IMR-90 (cell line): ENCODE measurements around the gene RYR2. TPM values are rescaled to one million over a fixed set of nuclear protein-coding genes. Genes with fewer than 3 reads are reported as not detected.

Experiments used
- ATAC-seq: fragments of 200-7000 bp; cut with Tn5 transposase; 2 replicates; pipeline ENCODE4 v1.9.1; 2020; ENCODE audit warnings: low read depth, mild to moderate bottlenecking, moderate library complexity
- BruUV-seq: library from RNA; stranded (reverse); fragments of 400-500 nt; replicated peaks from 2 replicates; lab custom pipeline; 2021; lab: Mats Ljungman, UMichigan
- CTCF ChIA-PET: fragments of 300-600 bp; formaldehyde crosslinking; extraction: SDS; loops from one replicate; lab custom pipeline; 2021; ENCODE audit warnings: antibody characterized with exemption; lab: Yijun Ruan, JAX
- POLR2A ChIA-PET: fragments of 300-600 bp; sonication (Branson Sonifier 250); formaldehyde crosslinking; loops from one replicate; lab custom pipeline; 2022; ENCODE audit warnings: antibody characterized with exemption; ENCODE audit not compliant: unreplicated experiment; lab: Charles Lee
- DNase-seq: peaks from one replicate; pipeline ENCODE4 v3.0.0; 2013
- H2AFZ ChIP-seq: replicated peaks from 2 replicates; pipeline ENCODE3; 2013; ENCODE audit warnings: low read length, mild to moderate bottlenecking; ENCODE audit not compliant: poor library complexity
- H2AK5ac ChIP-seq: 2 replicates; pipeline ENCODE4 v1.6.1; 2013; ENCODE audit warnings: low read depth, low read length, inconsistent platforms
- H2AK9ac ChIP-seq: replicated peaks from 2 replicates; pipeline ENCODE3; 2013; ENCODE audit warnings: mild to moderate bottlenecking, low read depth, low read length, moderate library complexity; ENCODE audit not compliant: poor library complexity
- H2BK120ac ChIP-seq: 2 replicates; pipeline ENCODE4 v1.6.1; 2013; ENCODE audit warnings: low read depth, low read length, inconsistent platforms
- H2BK15ac ChIP-seq: 3 replicates; pipeline ENCODE4 v1.6.1; 2013; ENCODE audit warnings: low read depth, low read length, inconsistent platforms
- H2BK20ac ChIP-seq: 2 replicates; pipeline ENCODE4 v1.6.1; 2013; ENCODE audit warnings: low read depth, mild to moderate bottlenecking, inconsistent platforms, low read length, moderate library complexity
- H2BK5ac ChIP-seq: 2 replicates; pipeline ENCODE4 v1.6.1; 2013; ENCODE audit warnings: mild to moderate bottlenecking, low read depth, low read length, inconsistent platforms; ENCODE audit not compliant: poor library complexity, severe bottlenecking
- H3K14ac ChIP-seq: replicated peaks from 2 replicates; pipeline ENCODE4 v1.6.1; 2013; ENCODE audit warnings: low read depth, low read length, inconsistent platforms
- H3K18ac ChIP-seq: 2 replicates; pipeline ENCODE4 v1.6.1; 2013; ENCODE audit warnings: low read depth, low read length, control low read depth
- H3K23ac ChIP-seq: 2 replicates; pipeline ENCODE4 v1.6.1; 2013; ENCODE audit warnings: low read depth, low read length, inconsistent platforms
- H3K27ac ChIP-seq: 2 replicates; pipeline ENCODE4 v1.5.1; 2013; ENCODE audit warnings: mild to moderate bottlenecking, control low read depth, low read length; ENCODE audit not compliant: insufficient read depth
- H3K27me3 ChIP-seq: 2 replicates; pipeline ENCODE4 v1.6.1; 2013; ENCODE audit warnings: low read length; ENCODE audit not compliant: control insufficient read depth, insufficient read depth
- H3K36me3 ChIP-seq: 2 replicates; pipeline ENCODE4 v1.6.1; 2013; ENCODE audit warnings: low read length, mixed read lengths; ENCODE audit not compliant: control insufficient read depth, insufficient read depth
- H3K4ac ChIP-seq: 2 replicates; pipeline ENCODE4 v1.6.1; 2013; ENCODE audit warnings: low read depth, low read length, inconsistent platforms
- H3K4me1 ChIP-seq: 2 replicates; pipeline ENCODE4 v1.6.1; 2013; ENCODE audit warnings: low read length, mixed read lengths; ENCODE audit not compliant: control insufficient read depth, insufficient read depth
- H3K4me2 ChIP-seq: 2 replicates; pipeline ENCODE4 v1.6.1; 2013; ENCODE audit warnings: low read depth, mild to moderate bottlenecking, control low read depth, low read length, moderate library complexity
- H3K4me3 ChIP-seq: 2 replicates; pipeline ENCODE4 v1.5.1; 2013; ENCODE audit warnings: low read depth, mild to moderate bottlenecking, control low read depth, low read length, moderate library complexity; ENCODE audit not compliant: insufficient read depth
- H3K56ac ChIP-seq: 2 replicates; pipeline ENCODE4 v1.6.1; 2013; ENCODE audit warnings: low read length, inconsistent platforms; ENCODE audit not compliant: insufficient read depth; ENCODE audit errors: extremely low read depth
- H3K79me1 ChIP-seq, 2 experiments: 2 replicates each; pipeline ENCODE4 v1.6.1; 2013; ENCODE audit warnings: low read length in 2 of 2, inconsistent platforms in 1 of 2, low read depth in 1 of 2
- H3K9ac ChIP-seq: 2 replicates; pipeline ENCODE4 v1.6.1; 2013; ENCODE audit warnings: low read depth, low read length, control low read depth
- H3K9me1 ChIP-seq: 2 replicates; pipeline ENCODE4 v1.6.1; 2013; ENCODE audit warnings: low read length, inconsistent platforms; ENCODE audit not compliant: insufficient read depth
- H3K9me3 ChIP-seq: 2 replicates; pipeline ENCODE4 v1.6.1; 2013; ENCODE audit warnings: low read length; ENCODE audit not compliant: control insufficient read depth, insufficient read depth
- H4K20me1 ChIP-seq: 2 replicates; pipeline ENCODE4 v1.6.1; 2013; ENCODE audit warnings: low read length, inconsistent platforms; ENCODE audit not compliant: insufficient read depth
- H4K5ac ChIP-seq: 2 replicates; pipeline ENCODE4 v1.6.1; 2013; ENCODE audit warnings: mild to moderate bottlenecking, low read depth, low read length, control low read depth
- H4K8ac ChIP-seq, 2 experiments: 2 replicates each; pipeline ENCODE4 v1.6.1; 2013; ENCODE audit warnings: low read depth in 2 of 2, low read length in 2 of 2, control low read depth in 1 of 2, inconsistent platforms in 1 of 2
- H4K91ac ChIP-seq: 2 replicates; pipeline ENCODE4 v1.6.1; 2013; ENCODE audit warnings: low read depth, low read length, inconsistent platforms; ENCODE audit not compliant: insufficient read depth
- BHLHE40 ChIP-seq: fragments of 150-350 bp; IDR thresholded peaks from 2 replicates; pipeline ENCODE4 v1.6.1; 2016; ENCODE audit warnings: mild to moderate bottlenecking, low read depth, low read length
- CEBPB ChIP-seq: IDR thresholded peaks from 2 replicates; pipeline ENCODE4 v1.6.1; 2012; ENCODE audit warnings: low read depth, low read length, improper control_type of control experiment
- CHD1 ChIP-seq: IDR thresholded peaks from 2 replicates; pipeline ENCODE4 v1.6.1; 2012; ENCODE audit warnings: low read depth, low read length, improper control_type of control experiment
- CTCF ChIP-seq: conservative IDR thresholded peaks from 2 replicates; pipeline ENCODE4 v1.5.1; 2012; ENCODE audit warnings: mild to moderate bottlenecking, low read depth, low read length, improper control_type of control experiment
- ELK1 ChIP-seq: fragments of 150-350 bp; IDR thresholded peaks from 2 replicates; pipeline ENCODE4 v1.6.1; 2016; ENCODE audit warnings: low read depth, mild to moderate bottlenecking, low read length, moderate library complexity, borderline replicate concordance
- FOS ChIP-seq: fragments of 150-350 bp; IDR thresholded peaks from 2 replicates; pipeline ENCODE4 v1.6.1; 2016; ENCODE audit warnings: low read depth, low read length
- MAFK ChIP-seq: IDR thresholded peaks from 2 replicates; pipeline ENCODE4 v1.6.1; 2012; ENCODE audit warnings: low read depth, low read length, improper control_type of control experiment
- MAZ ChIP-seq: IDR thresholded peaks from 2 replicates; pipeline ENCODE4 v1.6.1; 2012; ENCODE audit warnings: low read depth, mild to moderate bottlenecking, low read length, improper control_type of control experiment, moderate library complexity, borderline replicate concordance
- MXI1 ChIP-seq: IDR thresholded peaks from 2 replicates; pipeline ENCODE4 v1.6.1; 2012; ENCODE audit warnings: low read depth, mild to moderate bottlenecking, low read length, moderate library complexity, borderline replicate concordance
- NFE2L2 ChIP-seq: fragments of 150-350 bp; IDR thresholded peaks from 2 replicates; pipeline ENCODE4 v1.6.1; 2016; ENCODE audit warnings: low read depth, mild to moderate bottlenecking, low read length
- POLR2A ChIP-seq: IDR thresholded peaks from 2 replicates; pipeline ENCODE4 v1.6.1; 2012; ENCODE audit warnings: mild to moderate bottlenecking, low read depth, low read length
- RAD21 ChIP-seq: IDR thresholded peaks from 2 replicates; pipeline ENCODE4 v1.6.1; 2012; ENCODE audit warnings: low read length, improper control_type of control experiment
- RCOR1 ChIP-seq: IDR thresholded peaks from 2 replicates; pipeline ENCODE4 v1.6.1; 2012; ENCODE audit warnings: mild to moderate bottlenecking, low read length, improper control_type of control experiment; ENCODE audit not compliant: insufficient replicate concordance
- RFX5 ChIP-seq: IDR thresholded peaks from 2 replicates; pipeline ENCODE4 v1.8.0; 2012; ENCODE audit warnings: low read depth, mild to moderate bottlenecking, low read length, moderate library complexity
- SMC3 ChIP-seq: fragments of 150-350 bp; IDR thresholded peaks from 2 replicates; pipeline ENCODE4 v1.6.1; 2016; ENCODE audit warnings: low read depth, mild to moderate bottlenecking, antibody characterized with exemption, low read length, moderate library complexity
- USF2 ChIP-seq: fragments of 150-350 bp; IDR thresholded peaks from 2 replicates; pipeline ENCODE4 v1.6.1; 2017; ENCODE audit warnings: mild to moderate bottlenecking, antibody characterized with exemption, low read length, low read depth
- WGBS, 2 experiments: methylation state at CpG; one replicate each; pipeline versions ENCODE4 v1.1.5 to v1.1.7; 2013; ENCODE audit warnings: missing lambda C conversion rate in 2 of 2; ENCODE audit not compliant: insufficient read length in 1 of 2; ENCODE audit errors: extremely low coverage in 2 of 2; 5-methylcytosine and 5-hydroxymethylcytosine counted together
- dilution Hi-C: fragments of 300-500 bp; cut with HindIII; formaldehyde crosslinking; loops from one replicate; pipeline ENCODE4 v1.14.3; 2018; ENCODE audit warnings: low sequenced_read_pairs; ENCODE audit not compliant: unreplicated experiment
- in situ Hi-C: fragments of 300-500 bp; cut with MboI; formaldehyde crosslinking; loops from 3 replicates; pipeline ENCODE4 v1.14.3; 2019; ENCODE audit warnings: low sequenced_read_pairs, inconsistent platforms, mixed read lengths
- intact Hi-C: fragments of 100-400 bp; cut with micrococcal nuclease; formaldehyde crosslinking; loops from 2 replicates; pipeline ENCODE4 v1.10.0; 2022
- polyA plus RNA-seq, 3 experiments: library from polyadenylated mRNA; depleted of rRNA; stranded (reverse); fragments of >200 nt; gene quantifications; 2 replicates each; pipeline ENCODE4 v1.2.3, GENCODE V29; 2012; ENCODE audit warnings: low replicate concordance in 1 of 3
- total RNA-seq: library from RNA; depleted of rRNA; stranded (reverse); fragments of >200 nt; gene quantifications from 2 replicates; pipeline ENCODE4 v1.2.3, GENCODE V29; 2012

Gene RYR2
- total and polyA plus RNA-seq, 2 of the 4 experiments (the other 2 are of a cell fraction), result not detected

GRCh38 chr1:237416924-237417655 is 375.1 kb downstream of the RYR2 start:
- ChIA-PET CTCF (no interaction called here), POLR2A (no interaction called here)
- H3K23ac ChIP-seq, result no peak overlapping the region
- TF ChIP-seq RCOR1 (no peak), CTCF (no peak), RAD21 (no peak), MXI1 (no peak), BHLHE40 (no peak), NFE2L2 (no peak), USF2 (no peak), CHD1 (no peak), ELK1 (no peak), MAFK (no peak), MAZ (no peak), POLR2A (no peak), FOS (no peak), CEBPB (no peak), RFX5 (no peak), SMC3 (no peak)
- no peak overlapping the region for H2BK5ac ChIP-seq
- H3K14ac ChIP-seq, result no peak overlapping the region
- H3K9me1 ChIP-seq, result no peaks in the 10 kb centered on the region
- H2AK9ac ChIP-seq, result no peak overlapping the region
- H3K9ac ChIP-seq, result no peak overlapping the region
- no peaks in the 10 kb centered on the region for H3K4me1 ChIP-seq
- H3K36me3 ChIP-seq, result no peaks in the 10 kb centered on the region
- H2BK20ac ChIP-seq, result no peak overlapping the region
- H4K8ac ChIP-seq, result no peak overlapping the region
- no peak for ATAC-seq
- dilution Hi-C loops (no loop called here), in situ Hi-C loops (no loop called here), intact Hi-C loops (no loop called here)
- no CpG with 5 or more reads among the region's 10 CpGs for WGBS, 2 experiments
- H2AFZ ChIP-seq, result no peak overlapping the region
- no peak overlapping the region for H3K4me2 ChIP-seq
- H2AK5ac ChIP-seq, result no peak overlapping the region
- no peak overlapping the region for H3K18ac ChIP-seq
- H4K20me1 ChIP-seq, result no peaks in the 10 kb centered on the region
- no peak overlapping the region for H3K56ac ChIP-seq
- no peak for DNase-seq
- no peaks in the 10 kb centered on the region for H3K79me1 ChIP-seq
- no peak overlapping the region for H3K4ac ChIP-seq
- no peaks in the 10 kb centered on the region for H3K27me3 ChIP-seq
- no TSS peak for BruUV-seq
- H3K9me3 ChIP-seq, result peaks cover 3% of the 10 kb centered on the region
- H4K91ac ChIP-seq, result no peak overlapping the region
- no peak overlapping the region for H3K4me3 ChIP-seq
- H2BK15ac ChIP-seq, result no peak overlapping the region
- no peak overlapping the region for H3K27ac ChIP-seq
- no peak overlapping the region for H4K5ac ChIP-seq
- no peak overlapping the region for H2BK120ac ChIP-seq
